ENCODE measurements around the gene TPX2.

TPX2 gene

GRCh38 chr20:31694842-31695593 is 44.1 kb upstream of the TPX2 start:
- TF ChIP-seq POLR2A (IDR thresholded peaks at IDR 0.05; ENCODE audit: extremely low read depth, insufficient read length), result no peak
- no peak for TF ChIP-seq MAX (IDR thresholded peaks at IDR 0.05; ENCODE audit: low read depth, low read length)
- TF ChIP-seq, protein P1, sequence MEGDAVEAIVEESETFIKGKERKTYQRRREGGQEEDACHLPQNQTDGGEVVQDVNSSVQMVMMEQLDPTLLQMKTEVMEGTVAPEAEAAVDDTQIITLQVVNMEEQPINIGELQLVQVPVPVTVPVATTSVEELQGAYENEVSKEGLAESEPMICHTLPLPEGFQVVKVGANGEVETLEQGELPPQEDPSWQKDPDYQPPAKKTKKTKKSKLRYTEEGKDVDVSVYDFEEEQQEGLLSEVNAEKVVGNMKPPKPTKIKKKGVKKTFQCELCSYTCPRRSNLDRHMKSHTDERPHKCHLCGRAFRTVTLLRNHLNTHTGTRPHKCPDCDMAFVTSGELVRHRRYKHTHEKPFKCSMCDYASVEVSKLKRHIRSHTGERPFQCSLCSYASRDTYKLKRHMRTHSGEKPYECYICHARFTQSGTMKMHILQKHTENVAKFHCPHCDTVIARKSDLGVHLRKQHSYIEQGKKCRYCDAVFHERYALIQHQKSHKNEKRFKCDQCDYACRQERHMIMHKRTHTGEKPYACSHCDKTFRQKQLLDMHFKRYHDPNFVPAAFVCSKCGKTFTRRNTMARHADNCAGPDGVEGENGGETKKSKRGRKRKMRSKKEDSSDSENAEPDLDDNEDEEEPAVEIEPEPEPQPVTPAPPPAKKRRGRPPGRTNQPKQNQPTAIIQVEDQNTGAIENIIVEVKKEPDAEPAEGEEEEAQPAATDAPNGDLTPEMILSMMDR (IDR thresholded peaks at IDR 0.05; ENCODE audit: low read depth, low read length), result no peak
- TF ChIP-seq MYC (IDR thresholded peaks at IDR 0.05; ENCODE audit: low read depth, low read length), result no peak
- no peak overlapping the region for H3K4me3 ChIP-seq (ENCODE audit: low read depth, low read length)
- DNase-seq (ENCODE audit: low read depth), result no peak

DNA sequence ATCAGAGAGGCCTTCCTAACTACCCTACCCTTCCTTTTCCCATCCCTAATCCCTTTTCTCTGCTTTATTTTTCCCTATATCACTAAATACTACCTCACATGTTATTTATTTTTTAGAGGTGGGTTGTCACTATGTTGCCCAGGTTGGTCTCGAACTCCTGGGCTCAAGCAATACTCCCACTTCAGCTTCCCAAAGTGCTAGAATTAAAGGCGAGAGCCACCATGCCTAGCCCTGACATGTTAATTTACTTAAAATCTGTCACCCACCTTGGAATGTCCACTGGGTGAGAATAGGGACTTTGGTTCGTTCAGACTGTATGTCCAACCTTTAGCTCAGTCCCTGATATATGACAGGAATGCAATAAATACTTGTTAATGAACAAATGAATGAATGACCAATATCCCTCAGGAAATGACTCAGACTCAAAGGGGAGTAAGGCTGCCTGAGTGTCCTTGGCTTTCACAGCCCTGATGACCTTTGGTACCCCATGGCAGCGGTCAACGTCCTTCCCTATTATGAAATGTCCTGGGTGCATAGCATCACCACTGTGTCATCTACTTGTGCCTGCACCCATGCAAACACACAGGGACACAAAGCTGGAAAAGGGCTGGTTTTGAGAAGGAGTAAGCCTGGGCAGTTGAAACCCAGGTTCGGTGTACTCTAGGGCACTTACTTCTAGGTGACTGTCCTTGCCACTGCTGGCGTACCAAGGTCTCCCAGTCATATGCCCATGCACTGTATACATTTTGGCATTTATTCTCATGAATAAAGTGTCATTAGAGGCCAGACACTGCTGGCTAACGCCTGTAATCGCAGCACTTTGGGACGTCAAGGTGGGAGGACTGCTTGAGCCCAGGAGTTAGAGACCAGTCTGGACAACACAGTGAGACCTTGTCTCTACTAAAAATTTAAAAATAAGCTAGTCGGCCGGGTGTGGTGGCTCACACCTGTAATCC is 43.0 kb upstream of the TPX2 start:
- TF ChIP-seq MYC (IDR thresholded peaks at IDR 0.05; ENCODE audit: low read depth, low read length) (no peak), POLR2A (IDR thresholded peaks at IDR 0.05; ENCODE audit: extremely low read depth, insufficient read length) (no peak), MAX (IDR thresholded peaks at IDR 0.05; ENCODE audit: low read depth, low read length) (no peak)
- TF ChIP-seq, protein P1 (IDR thresholded peaks at IDR 0.05; ENCODE audit: low read depth, low read length), result no peak
- H3K4me3 ChIP-seq (ENCODE audit: low read depth, low read length), result no peak overlapping the region
- no peak for DNase-seq (ENCODE audit: low read depth)

DNA sequence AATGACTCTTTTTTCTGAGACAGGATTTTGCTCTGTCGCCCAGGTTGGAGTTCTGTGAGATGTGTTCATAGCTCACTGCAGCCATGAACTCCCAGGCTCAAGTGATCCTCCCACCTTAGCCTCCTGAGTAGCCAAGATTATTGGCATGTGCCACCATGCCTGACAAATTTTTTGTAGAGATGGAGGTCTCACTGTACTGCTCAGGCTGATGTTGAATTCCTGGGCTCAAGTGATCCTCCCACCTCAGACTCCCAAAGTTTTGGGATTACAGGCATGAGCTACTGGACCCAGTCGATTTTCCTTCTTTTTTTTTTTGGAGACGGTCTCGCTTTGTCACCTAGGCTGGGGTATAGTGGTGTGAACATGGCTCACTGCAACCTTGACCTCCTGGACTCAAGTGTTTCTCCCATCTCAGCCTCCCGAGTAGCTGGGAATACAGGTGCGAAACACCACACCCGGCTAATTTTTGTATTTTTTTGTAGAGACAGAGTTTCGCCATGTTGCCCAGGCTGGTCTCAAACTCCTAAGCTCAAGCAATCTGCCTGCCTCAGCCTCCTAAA is 40.8 kb upstream of the TPX2 start:
- TF ChIP-seq MYC (IDR thresholded peaks at IDR 0.05; ENCODE audit: low read depth, low read length) (no peak), MAX (IDR thresholded peaks at IDR 0.05; ENCODE audit: low read depth, low read length) (no peak), POLR2A (IDR thresholded peaks at IDR 0.05; ENCODE audit: extremely low read depth, insufficient read length) (no peak)
- TF ChIP-seq, protein P1 (IDR thresholded peaks at IDR 0.05; ENCODE audit: low read depth, low read length), result no peak
- H3K4me3 ChIP-seq (ENCODE audit: low read depth, low read length), result no peak overlapping the region
- no peak for DNase-seq (ENCODE audit: low read depth)

GRCh38 chr20:31698803-31699718 is 40.0 kb upstream of the TPX2 start:
- TF ChIP-seq POLR2A (IDR thresholded peaks at IDR 0.05; ENCODE audit: extremely low read depth, insufficient read length), result no peak
- no peak for TF ChIP-seq MAX (IDR thresholded peaks at IDR 0.05; ENCODE audit: low read depth, low read length)
- no peak for TF ChIP-seq MYC (IDR thresholded peaks at IDR 0.05; ENCODE audit: low read depth, low read length)
- TF ChIP-seq, protein P1 (IDR thresholded peaks at IDR 0.05; ENCODE audit: low read depth, low read length), result no peak
- DNase-seq (ENCODE audit: low read depth), result peak; percentile 29
- H3K4me3 ChIP-seq (ENCODE audit: low read depth, low read length), result no peak overlapping the region
